Neural progenitor cell (in vitro differentiated cells): ENCODE data around the gene GHRHR.

ENCODE experiments used
- EZH2 ChIP-seq: fragments of 200-600 bp; sonication (generic); IDR thresholded peaks from 2 replicates; pipeline ENCODE4 v1.6.1; 2017; ENCODE audit warnings: antibody characterized with exemption, mild to moderate bottlenecking, moderate library complexity
- TF ChIP-seq, protein P1 (sequence below): fragments of 200-600 bp; sonication (generic); IDR thresholded peaks from 2 replicates; pipeline ENCODE4 v1.5.1; 2017; ENCODE audit warnings: antibody characterized with exemption, mild to moderate bottlenecking

DNA sequence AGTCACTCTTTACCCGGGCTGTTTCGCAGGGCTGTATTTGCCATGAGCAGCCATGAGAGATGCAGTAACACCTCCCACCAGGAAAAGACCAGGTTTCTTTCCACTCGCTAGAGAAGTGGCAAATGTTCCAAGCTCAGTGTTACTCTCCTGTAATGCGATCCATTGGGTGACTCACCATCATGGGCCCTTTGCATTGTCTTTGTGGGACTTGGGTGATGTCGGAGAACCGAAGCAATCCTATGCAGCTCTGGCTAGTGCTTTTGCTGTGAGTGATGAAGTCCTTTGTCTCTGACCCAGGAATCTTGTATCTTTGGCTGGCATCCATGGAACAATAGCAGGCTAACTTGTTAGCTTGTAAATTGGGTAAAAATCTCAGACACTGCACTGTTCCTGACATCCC, 40.0 kb downstream of the GHRHR start:
- TF ChIP-seq EZH2: no peak
- TF ChIP-seq, protein P1, sequence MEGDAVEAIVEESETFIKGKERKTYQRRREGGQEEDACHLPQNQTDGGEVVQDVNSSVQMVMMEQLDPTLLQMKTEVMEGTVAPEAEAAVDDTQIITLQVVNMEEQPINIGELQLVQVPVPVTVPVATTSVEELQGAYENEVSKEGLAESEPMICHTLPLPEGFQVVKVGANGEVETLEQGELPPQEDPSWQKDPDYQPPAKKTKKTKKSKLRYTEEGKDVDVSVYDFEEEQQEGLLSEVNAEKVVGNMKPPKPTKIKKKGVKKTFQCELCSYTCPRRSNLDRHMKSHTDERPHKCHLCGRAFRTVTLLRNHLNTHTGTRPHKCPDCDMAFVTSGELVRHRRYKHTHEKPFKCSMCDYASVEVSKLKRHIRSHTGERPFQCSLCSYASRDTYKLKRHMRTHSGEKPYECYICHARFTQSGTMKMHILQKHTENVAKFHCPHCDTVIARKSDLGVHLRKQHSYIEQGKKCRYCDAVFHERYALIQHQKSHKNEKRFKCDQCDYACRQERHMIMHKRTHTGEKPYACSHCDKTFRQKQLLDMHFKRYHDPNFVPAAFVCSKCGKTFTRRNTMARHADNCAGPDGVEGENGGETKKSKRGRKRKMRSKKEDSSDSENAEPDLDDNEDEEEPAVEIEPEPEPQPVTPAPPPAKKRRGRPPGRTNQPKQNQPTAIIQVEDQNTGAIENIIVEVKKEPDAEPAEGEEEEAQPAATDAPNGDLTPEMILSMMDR: no peak
